Tibial nerve (tissue), 4 donors: Measurements from ENCODE around the gene MRNIP. TPM values are rescaled to one million over a fixed set of nuclear protein-coding genes. Genes with fewer than 3 reads are reported as not detected.

ENCODE experiments used
- DNase-seq, 2 donors: peaks; one replicate each; pipeline ENCODE4 v3.0.0-alpha.2; 2019; ENCODE audit warnings: low spot score in 2 of 2
- H3K27ac ChIP-seq, 4 donors: fragments of 200-600 bp; sonication (generic) in 3 of 4; one replicate each; pipeline ENCODE4 v1.5.1; 2017 to 2019; ENCODE audit warnings: mild to moderate bottlenecking in 1 of 4
- H3K27me3 ChIP-seq, 2 donors: fragments of 200-600 bp; sonication (generic) in 1 of 2; one replicate each; pipeline versions ENCODE4 v1.5.1 to v1.6.0; 2017 to 2019
- H3K36me3 ChIP-seq, 3 donors: fragments of 200-600 bp; sonication (generic); one replicate each; pipeline ENCODE4 v1.5.1; 2018 to 2019
- H3K4me1 ChIP-seq, 4 donors: fragments of 200-600 bp; sonication (generic) in 3 of 4; one replicate each; pipeline ENCODE4 v1.5.1; 2017 to 2019
- H3K4me3 ChIP-seq, 4 donors: fragments of 200-600 bp; sonication (generic) in 3 of 4; one replicate each; pipeline ENCODE4 v1.5.1; 2017 to 2019; ENCODE audit warnings: mild to moderate bottlenecking in 1 of 4, moderate library complexity in 1 of 4
- H3K9me3 ChIP-seq, 4 donors: fragments of 200-600 bp; sonication (generic) in 3 of 4; one replicate each; pipeline ENCODE4 v1.5.1; 2017 to 2019
- CTCF ChIP-seq, 5 experiments: fragments of 200-600 bp in 3 of 5; fragments of 450-650 bp in 2 of 5; sonication (generic) in 3 of 5; IDR thresholded peaks; one replicate each; pipeline ENCODE4 v1.5.1; 2016 to 2019; ENCODE audit warnings: antibody characterized with exemption in 5 of 5, mild to moderate bottlenecking in 3 of 5, moderate library complexity in 2 of 5
- EP300 ChIP-seq, 2 donors: sonication (generic); formaldehyde crosslinking; IDR thresholded peaks; one replicate each; pipeline ENCODE4 v1.6.1; 2017; ENCODE audit warnings: antibody characterized with exemption in 2 of 2, mild to moderate bottlenecking in 1 of 2
- POLR2A ChIP-seq, 2 donors: fragments of 450-650 bp; IDR thresholded peaks; one replicate each; pipeline ENCODE4 v1.6.1; 2017; ENCODE audit warnings: antibody characterized with exemption in 2 of 2, mild to moderate bottlenecking in 2 of 2, moderate library complexity in 2 of 2
- WGBS, 2 donors: methylation state at CpG; one replicate each; pipeline ENCODE4 v1.1.5; 2018; 5-methylcytosine and 5-hydroxymethylcytosine counted together
- total RNA-seq, 4 donors: library from RNA; depleted of rRNA; stranded (reverse); fragments of >200 nt; gene quantifications; one replicate each; pipeline ENCODE4 v1.1.0, GENCODE V29; 2016

Gene MRNIP
- total RNA-seq, 4 donors from 2014 or later = 48.5 to 82.4 (median 63.2) TPM

GRCh38 chr5:179834120-179834519 is 24.5 kb downstream of the MRNIP start:
- Histone ChIP-seq H3K36me3 (peaks cover 11 to 97% (median 54%) of the 10 kb centered on the region in 3 donors), H3K4me3 (no peak overlapping the region), H3K4me1 (peaks cover 0 to 36% (median 7%) of the 10 kb centered on the region in 4 donors), H3K27ac (no peak overlapping the region), H3K9me3 (no peaks in the 10 kb centered on the region), H3K27me3 (no peaks in the 10 kb centered on the region)
- no peak for DNase-seq
- TF ChIP-seq CTCF (IDR thresholded peaks at IDR 0.05) = no peak
- no peak for TF ChIP-seq POLR2A (IDR thresholded peaks at IDR 0.05)
- TF ChIP-seq EP300 (IDR thresholded peaks at IDR 0.05) = no peak
- 88% methylated on average over 7 to 8 of the region's 8 CpGs for WGBS, 2 donors

GRCh38 chr5:179833709-179834070 is 24.9 kb downstream of the MRNIP start:
- peaks cover 0 to 40% (median 8%) of the 10 kb centered on the region in 4 donors for H3K4me1 ChIP-seq
- no peak overlapping the region for H3K27ac ChIP-seq
- 97 to 100% methylated on average over 3 of the region's 3 CpGs for WGBS, 2 donors
- no peaks in the 10 kb centered on the region for H3K9me3 ChIP-seq
- no peak for DNase-seq
- H3K4me3 ChIP-seq = no peak overlapping the region
- H3K36me3 ChIP-seq = peaks cover 12 to 97% (median 54%) of the 10 kb centered on the region in 3 donors
- no peak for TF ChIP-seq POLR2A (IDR thresholded peaks at IDR 0.05)
- TF ChIP-seq EP300 (IDR thresholded peaks at IDR 0.05) = no peak
- TF ChIP-seq CTCF (IDR thresholded peaks at IDR 0.05) = no peak
- no peaks in the 10 kb centered on the region for H3K27me3 ChIP-seq

GRCh38 chr5:179833056-179833708 is 25.4 kb downstream of the MRNIP start:
- DNase-seq = no peak

GRCh38 chr5:179832039-179832745 is 26.4 kb downstream of the MRNIP start:
- TF ChIP-seq CTCF (IDR thresholded peaks at IDR 0.05) = no peak
- TF ChIP-seq EP300 (IDR thresholded peaks at IDR 0.05) = no peak
- no peak for TF ChIP-seq POLR2A (IDR thresholded peaks at IDR 0.05)
- Histone ChIP-seq H3K4me1 (peaks cover 0 to 51% (median 8%) of the 10 kb centered on the region in 4 donors), H3K4me3 (no peak overlapping the region), H3K27ac (no peak overlapping the region), H3K9me3 (no peaks in the 10 kb centered on the region), H3K27me3 (no peaks in the 10 kb centered on the region), H3K36me3 (peaks cover 12 to 97% (median 50%) of the 10 kb centered on the region in 3 donors)
- no peak for DNase-seq
- WGBS, 2 donors = 92 to 93% methylated on average over 20 of the region's 20 CpGs

More at GRCh38 chr5:179833056-179833708, 25.4 kb downstream of the MRNIP start:
- TF ChIP-seq POLR2A (IDR thresholded peaks at IDR 0.05) (no peak), CTCF (IDR thresholded peaks at IDR 0.05) (no peak), EP300 (IDR thresholded peaks at IDR 0.05) (no peak)
- Histone ChIP-seq H3K4me1 (peaks cover 0 to 43% (median 8%) of the 10 kb centered on the region in 4 donors), H3K27me3 (no peaks in the 10 kb centered on the region), H3K9me3 (no peaks in the 10 kb centered on the region), H3K27ac (no peak overlapping the region), H3K4me3 (no peak overlapping the region), H3K36me3 (peaks cover 12 to 97% (median 53%) of the 10 kb centered on the region in 3 donors)
- 88 to 92% methylated on average over 22 to 23 of the region's 23 CpGs for WGBS, 2 donors
